ENCODE data around the gene MEGF8. TPM values are rescaled to one million over a fixed set of nuclear protein-coding genes. Genes with fewer than 3 reads are reported as not detected.

MEGF8 gene
- polyA plus RNA-seq, 1 donor from 2014 or later, result 21.5 TPM

DNA sequence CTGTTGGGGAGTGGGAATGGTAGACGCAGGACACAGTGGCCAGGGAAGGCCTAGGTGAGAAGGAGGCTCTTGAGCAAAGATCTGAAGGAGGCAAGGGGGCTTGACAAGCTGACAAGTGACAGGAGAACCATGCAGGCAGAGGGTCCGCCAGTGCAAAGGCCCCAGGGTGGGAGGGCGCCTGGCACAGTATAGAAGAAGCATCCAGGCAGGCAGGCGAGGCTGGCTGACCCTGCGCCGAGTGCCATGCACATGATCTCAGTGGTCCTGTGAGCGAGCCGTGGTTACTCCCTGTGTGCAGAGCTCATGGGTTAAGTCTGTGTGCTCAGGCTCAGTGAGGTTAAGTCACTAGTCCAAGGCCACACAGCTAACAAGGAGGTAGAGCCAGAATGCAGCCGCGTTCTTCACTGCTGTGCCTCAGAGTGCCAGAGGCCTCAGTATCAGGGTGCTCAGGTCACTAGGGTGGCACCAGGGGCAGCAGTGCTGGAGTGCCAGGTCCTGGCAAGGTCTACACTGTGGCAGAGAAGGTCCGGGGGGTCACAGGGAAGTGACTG lies 49.5 kb downstream of the MEGF8 start:
- Histone ChIP-seq H3F3A (ENCODE audit: insufficient read depth, low read length, poor library complexity, severe bottlenecking) (no peaks in the 10 kb centered on the region), H3K4me3 (ENCODE audit: low read length) (no peak overlapping the region), H3K36me3 (ENCODE audit: insufficient read depth, low read length) (no peaks in the 10 kb centered on the region), H3K9me3 (ENCODE audit: low read length) (no peaks in the 10 kb centered on the region), H3K27ac (ENCODE audit: low read length) (no peak overlapping the region), H3K27me3 (ENCODE audit: insufficient read depth, low read depth, low read length) (no peaks in the 10 kb centered on the region), H2AFZ (ENCODE audit: low read depth, low read length) (no peak overlapping the region), H3K79me2 (replicated peaks; ENCODE audit: insufficient read depth, low read length) (no peaks in the 10 kb centered on the region), H3K4me2 (ENCODE audit: low read length) (no peak overlapping the region), H3K9ac (ENCODE audit: low read length) (no peak overlapping the region), H4K20me1 (ENCODE audit: insufficient read depth) (no peaks in the 10 kb centered on the region), H3K9me2 (ENCODE audit: insufficient read depth, low read length) (no peaks in the 10 kb centered on the region)
- TF ChIP-seq SMC3 (conservative IDR thresholded peaks at IDR 0.05; ENCODE audit: poor library complexity) (no peak), RAD21 (conservative IDR thresholded peaks at IDR 0.05) (no peak), EP300 (conservative IDR thresholded peaks at IDR 0.05; ENCODE audit: poor library complexity, severe bottlenecking) (no peak), TAF1 (IDR thresholded peaks at IDR 0.05; ENCODE audit: low read depth) (no peak), EZH2 (IDR thresholded peaks at IDR 0.05; ENCODE audit: borderline replicate concordance, insufficient read depth, low read length, poor library complexity, severe bottlenecking) (no peak), MXI1 (conservative IDR thresholded peaks at IDR 0.05; ENCODE audit: poor library complexity, severe bottlenecking) (no peak), POLR2AphosphoS5 (IDR thresholded peaks at IDR 0.05) (no peak)
- TF ChIP-seq, protein P1, sequence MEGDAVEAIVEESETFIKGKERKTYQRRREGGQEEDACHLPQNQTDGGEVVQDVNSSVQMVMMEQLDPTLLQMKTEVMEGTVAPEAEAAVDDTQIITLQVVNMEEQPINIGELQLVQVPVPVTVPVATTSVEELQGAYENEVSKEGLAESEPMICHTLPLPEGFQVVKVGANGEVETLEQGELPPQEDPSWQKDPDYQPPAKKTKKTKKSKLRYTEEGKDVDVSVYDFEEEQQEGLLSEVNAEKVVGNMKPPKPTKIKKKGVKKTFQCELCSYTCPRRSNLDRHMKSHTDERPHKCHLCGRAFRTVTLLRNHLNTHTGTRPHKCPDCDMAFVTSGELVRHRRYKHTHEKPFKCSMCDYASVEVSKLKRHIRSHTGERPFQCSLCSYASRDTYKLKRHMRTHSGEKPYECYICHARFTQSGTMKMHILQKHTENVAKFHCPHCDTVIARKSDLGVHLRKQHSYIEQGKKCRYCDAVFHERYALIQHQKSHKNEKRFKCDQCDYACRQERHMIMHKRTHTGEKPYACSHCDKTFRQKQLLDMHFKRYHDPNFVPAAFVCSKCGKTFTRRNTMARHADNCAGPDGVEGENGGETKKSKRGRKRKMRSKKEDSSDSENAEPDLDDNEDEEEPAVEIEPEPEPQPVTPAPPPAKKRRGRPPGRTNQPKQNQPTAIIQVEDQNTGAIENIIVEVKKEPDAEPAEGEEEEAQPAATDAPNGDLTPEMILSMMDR (IDR thresholded peaks at IDR 0.05; ENCODE audit: poor library complexity, severe bottlenecking), result no peak
- TF ChIP-seq, protein P2, sequence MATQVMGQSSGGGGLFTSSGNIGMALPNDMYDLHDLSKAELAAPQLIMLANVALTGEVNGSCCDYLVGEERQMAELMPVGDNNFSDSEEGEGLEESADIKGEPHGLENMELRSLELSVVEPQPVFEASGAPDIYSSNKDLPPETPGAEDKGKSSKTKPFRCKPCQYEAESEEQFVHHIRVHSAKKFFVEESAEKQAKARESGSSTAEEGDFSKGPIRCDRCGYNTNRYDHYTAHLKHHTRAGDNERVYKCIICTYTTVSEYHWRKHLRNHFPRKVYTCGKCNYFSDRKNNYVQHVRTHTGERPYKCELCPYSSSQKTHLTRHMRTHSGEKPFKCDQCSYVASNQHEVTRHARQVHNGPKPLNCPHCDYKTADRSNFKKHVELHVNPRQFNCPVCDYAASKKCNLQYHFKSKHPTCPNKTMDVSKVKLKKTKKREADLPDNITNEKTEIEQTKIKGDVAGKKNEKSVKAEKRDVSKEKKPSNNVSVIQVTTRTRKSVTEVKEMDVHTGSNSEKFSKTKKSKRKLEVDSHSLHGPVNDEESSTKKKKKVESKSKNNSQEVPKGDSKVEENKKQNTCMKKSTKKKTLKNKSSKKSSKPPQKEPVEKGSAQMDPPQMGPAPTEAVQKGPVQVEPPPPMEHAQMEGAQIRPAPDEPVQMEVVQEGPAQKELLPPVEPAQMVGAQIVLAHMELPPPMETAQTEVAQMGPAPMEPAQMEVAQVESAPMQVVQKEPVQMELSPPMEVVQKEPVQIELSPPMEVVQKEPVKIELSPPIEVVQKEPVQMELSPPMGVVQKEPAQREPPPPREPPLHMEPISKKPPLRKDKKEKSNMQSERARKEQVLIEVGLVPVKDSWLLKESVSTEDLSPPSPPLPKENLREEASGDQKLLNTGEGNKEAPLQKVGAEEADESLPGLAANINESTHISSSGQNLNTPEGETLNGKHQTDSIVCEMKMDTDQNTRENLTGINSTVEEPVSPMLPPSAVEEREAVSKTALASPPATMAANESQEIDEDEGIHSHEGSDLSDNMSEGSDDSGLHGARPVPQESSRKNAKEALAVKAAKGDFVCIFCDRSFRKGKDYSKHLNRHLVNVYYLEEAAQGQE (IDR thresholded peaks at IDR 0.05; ENCODE audit: borderline replicate concordance), result no peak

DNA sequence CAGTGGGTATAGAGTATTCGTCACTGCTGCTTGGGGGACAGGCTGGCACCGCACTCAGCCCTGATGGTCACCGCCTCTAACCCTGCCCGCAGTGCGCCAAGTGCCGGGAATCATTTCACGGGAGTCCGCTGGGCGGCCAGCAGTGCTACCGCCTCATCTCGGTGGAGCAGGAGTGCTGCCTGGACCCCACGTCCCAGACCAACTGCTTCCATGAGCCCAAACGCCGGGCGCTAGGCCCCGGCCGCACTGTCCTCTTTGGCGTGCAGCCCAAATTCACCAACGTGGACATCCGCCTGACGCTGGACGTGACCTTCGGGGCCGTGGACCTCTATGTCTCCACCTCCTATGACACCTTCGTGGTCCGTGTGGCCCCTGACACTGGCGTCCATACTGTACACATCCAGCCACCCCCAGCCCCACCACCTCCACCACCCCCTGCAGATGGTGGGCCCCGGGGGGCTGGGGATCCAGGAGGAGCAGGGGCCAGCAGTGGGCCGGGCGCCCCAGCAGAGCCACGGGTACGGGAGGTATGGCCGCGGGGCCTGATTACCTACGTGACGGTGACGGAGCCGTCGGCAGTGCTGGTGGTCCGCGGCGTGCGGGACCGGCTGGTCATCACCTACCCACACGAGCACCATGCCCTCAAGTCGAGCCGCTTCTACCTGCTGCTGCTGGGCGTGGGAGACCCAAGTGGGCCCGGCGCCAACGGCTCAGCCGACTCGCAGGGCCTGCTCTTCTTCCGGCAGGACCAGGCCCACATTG lies 50.2 kb downstream of the MEGF8 start:
- Histone ChIP-seq H3K4me2 (ENCODE audit: low read length) (no peak overlapping the region), H3K79me2 (replicated peaks; ENCODE audit: insufficient read depth, low read length) (no peaks in the 10 kb centered on the region), H3K36me3 (ENCODE audit: insufficient read depth, low read length) (no peaks in the 10 kb centered on the region), H4K20me1 (ENCODE audit: insufficient read depth) (no peaks in the 10 kb centered on the region), H3K9me2 (ENCODE audit: insufficient read depth, low read length) (no peaks in the 10 kb centered on the region), H3K27me3 (ENCODE audit: insufficient read depth, low read depth, low read length) (no peaks in the 10 kb centered on the region), H3K9ac (ENCODE audit: low read length) (no peak overlapping the region), H3K9me3 (ENCODE audit: low read length) (no peaks in the 10 kb centered on the region), H3F3A (ENCODE audit: insufficient read depth, low read length, poor library complexity, severe bottlenecking) (no peaks in the 10 kb centered on the region), H3K27ac (ENCODE audit: low read length) (no peak overlapping the region), H3K4me3 (ENCODE audit: low read length) (no peak overlapping the region), H2AFZ (ENCODE audit: low read depth, low read length) (no peak overlapping the region)
- TF ChIP-seq POLR2AphosphoS5 (IDR thresholded peaks at IDR 0.05) (no peak), TAF1 (IDR thresholded peaks at IDR 0.05; ENCODE audit: low read depth) (no peak), EP300 (conservative IDR thresholded peaks at IDR 0.05; ENCODE audit: poor library complexity, severe bottlenecking) (no peak), MXI1 (conservative IDR thresholded peaks at IDR 0.05; ENCODE audit: poor library complexity, severe bottlenecking) (no peak)
- TF ChIP-seq, protein P1 (IDR thresholded peaks at IDR 0.05; ENCODE audit: poor library complexity, severe bottlenecking), result no peak

All from neural cell (in vitro differentiated cells).